Activated CD4-positive, alpha-beta T cell treated with anti-CD3 and anti-CD28 coated beads, Interleukin-2, amount 50 U/mL, for 4 hours (primary cell): ENCODE results near the gene GTPBP3.

Experiments
- DNase-seq, 2 experiments: peaks; one replicate each; pipeline ENCODE4 v3.0.0-alpha.2; 2020

Gene GTPBP3

DNA sequence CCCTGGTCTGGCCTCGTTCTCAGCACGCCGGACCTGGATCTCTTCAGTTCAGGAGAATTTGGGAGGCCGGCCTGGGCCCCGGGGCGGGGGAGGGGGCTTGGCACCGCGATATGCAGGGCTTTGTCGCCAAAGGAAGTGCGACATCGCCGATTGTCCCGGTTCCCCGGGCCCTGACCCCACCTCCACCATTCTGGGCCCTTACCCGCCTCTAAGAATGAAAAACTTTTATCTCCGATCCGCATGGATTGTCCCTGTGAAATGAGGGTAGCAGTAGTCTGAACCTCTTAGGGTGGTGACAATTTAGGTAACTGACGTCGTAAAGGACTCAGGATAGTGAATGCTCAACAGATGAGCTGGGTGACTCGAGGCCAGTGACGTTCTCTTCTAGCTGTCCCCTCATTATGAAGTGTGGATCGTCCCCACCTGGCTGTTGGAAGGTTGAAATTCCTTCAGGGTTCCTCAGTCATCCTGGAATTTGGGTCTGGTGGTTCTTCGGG is 27.3 kb upstream of the GTPBP3 start:
- DNase-seq: no peak

DNA sequence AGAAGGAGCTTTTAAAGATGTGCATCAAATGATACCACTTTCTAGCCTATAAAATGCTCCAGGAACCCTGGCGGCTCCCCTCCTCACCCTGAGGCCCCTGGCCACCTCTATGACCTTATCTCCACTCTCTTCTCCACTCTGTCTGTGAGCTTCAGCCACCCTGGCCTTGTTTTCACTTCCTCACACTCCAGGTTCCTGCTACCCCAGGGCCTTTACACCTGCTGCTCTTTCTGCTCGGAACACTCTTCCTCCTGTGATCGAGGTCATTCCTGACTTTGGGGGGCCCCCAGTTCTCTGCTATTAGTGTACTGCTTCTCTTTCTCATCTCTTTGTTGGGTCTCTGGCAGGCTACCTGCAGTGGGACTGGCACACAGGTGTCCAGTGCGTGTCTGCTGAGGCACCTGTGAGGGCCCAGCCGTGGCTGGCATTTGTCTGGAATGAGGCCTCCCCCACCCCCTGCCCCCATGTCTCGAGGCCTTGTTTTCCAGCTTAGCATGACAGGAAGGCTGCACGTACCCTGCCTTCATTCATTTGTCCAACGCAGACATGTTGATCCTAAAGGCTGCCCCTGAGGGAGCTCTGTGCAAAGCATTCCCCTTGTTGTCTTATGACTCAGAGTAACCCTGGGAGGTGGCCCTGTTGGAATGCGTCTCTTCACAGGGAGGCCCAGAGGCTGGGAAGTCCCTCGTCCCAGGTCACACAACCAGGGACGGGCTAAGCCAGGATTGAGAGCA is 25.7 kb upstream of the GTPBP3 start:
- DNase-seq: no peak

DNA sequence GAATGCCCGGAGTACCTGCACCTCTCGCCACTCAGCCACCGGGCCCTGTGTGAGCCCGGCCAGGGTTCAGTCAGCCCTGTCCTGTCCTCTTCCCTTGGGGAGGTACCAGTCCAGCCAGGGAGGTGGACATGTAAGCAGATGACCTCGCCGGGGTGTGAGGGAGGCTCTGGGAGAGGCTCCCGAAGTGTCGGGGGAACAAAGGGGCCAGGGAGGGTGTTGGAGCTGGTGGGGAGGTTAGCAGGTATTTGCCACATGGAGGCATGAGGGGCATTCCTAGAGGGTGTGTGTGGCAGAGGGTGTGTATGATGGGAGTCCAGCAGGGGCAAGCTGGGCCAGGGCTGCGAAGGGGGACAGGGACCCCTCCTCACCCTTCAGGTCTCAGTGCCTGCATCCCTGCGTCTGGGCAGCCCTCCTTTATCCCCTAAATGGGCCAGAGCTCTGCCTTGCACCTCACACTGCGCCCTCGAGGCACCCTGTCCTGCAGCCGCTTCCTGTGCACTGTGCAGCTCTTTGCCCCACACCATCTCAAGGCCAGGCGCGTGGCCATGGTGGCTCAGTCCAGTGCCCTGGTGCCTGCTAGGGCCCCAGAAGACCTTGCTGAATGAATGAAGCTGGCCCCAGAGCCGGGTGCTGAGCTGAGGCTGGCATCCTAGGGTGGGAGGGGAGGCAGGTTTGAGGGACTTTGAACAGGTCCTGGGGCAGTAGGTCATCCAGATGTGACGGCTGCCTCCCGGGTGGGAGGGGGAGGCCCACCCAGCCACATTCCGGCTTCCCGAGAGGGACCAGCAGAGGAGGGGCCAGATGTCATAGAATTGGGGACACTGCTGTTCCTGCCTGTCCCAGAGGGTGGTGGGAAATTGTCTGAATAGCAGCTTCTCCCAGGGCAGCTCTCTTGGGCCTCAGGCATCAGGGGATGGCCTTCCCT is 24.9 kb upstream of the GTPBP3 start:
- DNase-seq: no peak

DNA sequence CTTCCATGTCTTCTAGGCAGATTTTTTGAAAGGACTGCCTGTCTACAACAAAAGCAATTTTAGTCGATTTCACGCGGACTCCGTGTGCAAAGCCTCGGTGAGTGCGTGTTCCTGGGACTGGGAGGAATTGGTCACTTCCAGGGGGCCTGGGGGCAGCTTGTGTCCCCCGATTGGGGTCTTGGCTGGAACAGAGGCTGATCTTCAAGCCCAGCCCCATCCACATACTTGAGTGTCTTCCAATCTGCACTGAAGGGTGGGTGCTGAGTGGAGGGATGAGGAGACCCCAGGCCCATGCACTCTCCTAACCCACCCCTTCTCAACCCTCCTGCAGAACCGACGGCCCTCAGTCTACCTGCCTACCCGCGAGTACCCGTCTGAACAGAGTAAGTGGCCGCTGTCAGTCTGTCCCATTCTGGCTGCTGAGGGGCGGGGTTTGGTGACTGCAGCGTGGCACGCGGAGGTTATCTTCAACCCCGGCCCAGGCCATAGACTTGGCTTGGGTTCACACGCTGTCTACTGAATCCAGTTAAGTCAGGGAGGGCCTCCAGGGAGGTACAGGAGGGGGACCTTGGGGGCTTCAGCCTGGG is 23.3 kb upstream of the GTPBP3 start:
- no peak for DNase-seq

DNA sequence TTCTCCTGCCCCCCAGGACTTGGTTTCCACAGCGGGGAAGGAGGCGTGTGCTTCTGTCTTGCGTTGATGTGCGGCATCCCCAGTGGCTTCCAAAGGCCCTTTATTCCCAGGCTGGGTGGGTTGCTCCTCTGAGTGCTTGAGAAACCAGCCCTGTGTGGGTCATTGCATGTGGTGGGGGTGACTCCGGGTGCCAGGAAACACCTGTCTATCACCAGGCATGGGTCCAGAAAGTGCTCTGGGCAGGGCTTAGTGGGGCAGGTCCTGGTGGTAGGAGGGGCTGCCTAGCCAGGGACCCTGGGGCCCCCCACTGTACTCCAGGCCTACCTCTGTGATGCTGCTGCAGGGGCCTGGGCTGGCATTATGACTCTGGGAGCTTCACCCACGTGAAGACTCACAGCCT is 18.4 kb upstream of the GTPBP3 start:
- no peak for DNase-seq

DNA sequence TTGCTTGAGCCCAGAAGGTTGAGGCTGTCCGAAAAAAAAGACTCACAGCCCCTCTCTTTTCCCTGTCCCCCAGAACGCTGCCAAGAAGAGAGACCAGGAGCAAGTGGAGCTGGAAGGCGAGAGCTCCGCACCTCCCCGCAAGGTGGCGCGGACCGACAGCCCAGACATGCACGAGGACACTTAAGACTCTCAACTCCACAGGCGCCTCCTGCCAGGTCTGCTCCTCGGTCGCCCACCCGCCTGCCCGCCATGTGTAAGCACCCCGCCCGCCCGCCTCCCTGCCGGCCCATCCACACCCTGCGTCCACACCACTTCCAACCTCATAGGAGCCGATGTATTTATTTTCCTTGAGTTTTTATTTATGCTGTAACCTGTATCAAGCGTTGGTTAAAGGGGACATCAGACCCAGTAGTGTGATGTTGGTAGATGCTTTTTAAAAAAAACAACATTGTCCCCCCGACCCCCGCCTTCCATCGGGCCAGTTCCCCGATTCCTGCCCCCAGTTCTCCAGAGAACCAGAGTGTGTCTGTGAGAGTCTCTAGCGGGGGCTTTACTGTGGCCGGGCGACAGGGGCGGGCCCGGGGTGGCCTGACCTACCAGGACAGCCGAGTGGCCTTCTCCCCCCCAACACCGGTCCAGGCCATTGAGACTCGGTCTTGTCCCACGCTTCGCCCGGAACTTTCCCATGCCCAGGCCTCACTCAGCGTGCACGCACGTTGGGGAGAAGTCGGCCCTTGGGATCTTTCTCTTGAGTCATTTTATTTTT is 17.7 kb upstream of the GTPBP3 start:
- DNase-seq: no peak

GRCh38 chr19:17320435-17320834 is 16.9 kb upstream of the GTPBP3 start:
- DNase-seq: no peak

DNA sequence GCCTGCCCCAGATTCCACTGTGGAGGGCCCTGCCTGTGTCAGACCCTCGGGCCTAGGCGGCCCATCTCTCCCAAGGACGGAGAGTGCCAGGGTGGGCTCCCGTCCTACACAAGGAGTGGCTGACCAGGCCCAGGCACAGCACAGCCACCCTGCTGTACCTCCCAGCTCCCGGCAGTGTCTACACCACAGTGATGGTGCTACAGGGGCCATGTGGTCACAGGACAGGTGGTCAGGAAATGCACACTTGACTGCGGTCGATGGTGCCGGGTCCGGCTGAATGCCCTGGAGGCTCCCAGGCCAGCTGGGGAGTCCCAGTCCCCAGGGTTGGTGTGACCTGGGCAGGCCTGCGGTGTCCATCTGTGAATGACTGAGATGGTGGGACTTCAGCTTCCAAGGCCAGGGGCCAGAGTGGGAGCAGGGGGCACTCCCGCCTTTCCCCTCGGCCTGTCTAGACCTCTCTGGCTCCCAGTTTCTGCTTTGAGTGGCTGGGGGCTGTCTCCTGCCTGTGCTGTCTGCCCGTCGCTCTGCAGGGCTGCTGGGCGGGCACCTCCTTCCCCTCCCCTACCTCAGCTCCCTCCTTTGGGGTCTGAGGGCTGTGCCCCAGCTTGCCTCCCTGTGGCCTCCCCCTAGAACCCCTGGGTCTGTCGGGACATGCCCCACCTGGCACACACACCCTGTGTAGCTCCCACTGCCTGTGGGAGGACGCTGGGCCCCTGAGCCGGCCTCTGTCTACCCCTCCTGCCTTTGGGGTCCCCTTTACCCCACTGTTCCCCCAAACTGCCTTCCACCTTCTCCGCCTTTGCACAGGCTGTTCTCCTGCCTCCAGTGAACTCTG is 15.5 kb upstream of the GTPBP3 start:
- DNase-seq: no peak

GRCh38 chr19:17322854-17323253 is 14.5 kb upstream of the GTPBP3 start:
- DNase-seq: no peak

- no peak for DNase-seq
These were observed 13.9 kb upstream of the GTPBP3 start for GRCh38 chr19:17323300-17323963.

DNA sequence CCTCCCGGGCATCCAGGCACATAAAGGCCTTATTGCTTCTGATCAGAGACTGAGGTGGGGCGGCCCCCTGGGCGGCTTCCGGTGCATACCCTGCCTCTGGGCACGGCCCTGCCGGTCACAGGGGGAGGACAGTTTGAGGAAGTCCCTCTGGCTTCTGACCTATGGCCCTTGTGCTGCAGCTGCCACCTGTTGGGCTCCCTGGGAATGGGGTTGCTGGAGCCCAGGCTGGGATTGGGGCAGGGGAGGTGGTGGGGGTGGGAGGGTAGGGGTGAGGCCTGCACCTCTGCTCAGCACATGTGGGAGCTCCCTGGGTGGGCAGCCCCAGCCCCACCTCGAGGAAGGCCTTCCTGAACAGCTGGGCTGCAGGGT is 13.4 kb upstream of the GTPBP3 start:
- no peak for DNase-seq

DNA sequence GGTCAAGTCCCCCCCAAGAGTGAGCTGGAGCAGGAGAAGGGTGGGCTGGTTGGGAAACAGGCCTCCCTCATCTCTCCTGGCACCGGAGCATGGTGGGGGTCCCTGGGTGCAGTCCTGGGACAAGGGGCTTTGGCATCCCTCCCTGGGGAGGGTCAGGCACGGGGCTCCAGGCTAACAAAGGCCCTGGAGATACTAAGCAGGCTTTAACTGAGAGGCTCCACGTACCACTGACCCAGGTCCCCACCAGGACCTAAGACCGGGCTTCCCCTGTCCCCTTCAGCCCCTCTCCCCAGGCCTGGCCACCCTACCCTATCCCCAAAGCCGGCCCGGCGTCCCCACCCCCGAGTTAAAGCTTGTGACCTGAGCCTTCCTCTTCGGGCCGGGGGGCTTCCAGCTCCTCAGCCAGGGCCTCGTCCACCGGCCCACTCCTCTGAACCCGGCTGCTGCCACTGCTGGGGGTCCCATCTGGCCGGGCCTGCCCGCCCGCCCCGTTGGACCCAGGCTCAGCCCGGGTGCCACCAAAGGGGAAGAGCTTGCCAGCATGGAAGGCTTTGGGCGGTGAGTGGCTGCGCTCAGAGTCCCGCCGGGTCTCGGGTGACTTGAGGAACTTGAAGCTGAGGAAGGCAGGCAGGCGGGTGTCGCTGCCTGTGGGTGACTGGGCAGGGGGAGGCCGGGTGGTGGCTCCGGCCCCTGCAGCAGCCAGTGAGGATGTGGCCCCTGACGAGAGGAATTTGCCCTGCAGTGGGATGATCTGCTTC is 12.8 kb upstream of the GTPBP3 start:
- no peak for DNase-seq

DNA sequence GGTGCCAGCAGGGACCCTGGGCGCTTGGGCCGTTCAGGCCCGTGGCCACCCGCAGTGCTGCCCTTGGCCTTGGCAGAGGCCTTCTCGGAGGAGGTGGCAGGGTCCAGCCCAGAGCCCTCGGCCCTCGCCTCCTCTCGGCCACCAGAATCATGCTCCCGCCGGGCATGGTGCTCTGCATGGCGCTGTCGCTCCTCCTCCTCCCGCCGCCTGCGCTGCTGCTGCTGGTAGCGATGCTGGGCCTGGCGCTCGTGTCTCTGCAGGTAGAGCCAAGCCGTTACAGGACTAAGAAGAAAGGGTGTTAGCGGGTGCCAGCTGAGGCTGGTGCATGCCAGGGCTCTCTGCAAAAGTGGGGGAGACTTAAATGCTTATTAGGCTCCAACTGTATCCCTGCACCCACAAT is 12.2 kb upstream of the GTPBP3 start:
- DNase-seq: no peak

DNA sequence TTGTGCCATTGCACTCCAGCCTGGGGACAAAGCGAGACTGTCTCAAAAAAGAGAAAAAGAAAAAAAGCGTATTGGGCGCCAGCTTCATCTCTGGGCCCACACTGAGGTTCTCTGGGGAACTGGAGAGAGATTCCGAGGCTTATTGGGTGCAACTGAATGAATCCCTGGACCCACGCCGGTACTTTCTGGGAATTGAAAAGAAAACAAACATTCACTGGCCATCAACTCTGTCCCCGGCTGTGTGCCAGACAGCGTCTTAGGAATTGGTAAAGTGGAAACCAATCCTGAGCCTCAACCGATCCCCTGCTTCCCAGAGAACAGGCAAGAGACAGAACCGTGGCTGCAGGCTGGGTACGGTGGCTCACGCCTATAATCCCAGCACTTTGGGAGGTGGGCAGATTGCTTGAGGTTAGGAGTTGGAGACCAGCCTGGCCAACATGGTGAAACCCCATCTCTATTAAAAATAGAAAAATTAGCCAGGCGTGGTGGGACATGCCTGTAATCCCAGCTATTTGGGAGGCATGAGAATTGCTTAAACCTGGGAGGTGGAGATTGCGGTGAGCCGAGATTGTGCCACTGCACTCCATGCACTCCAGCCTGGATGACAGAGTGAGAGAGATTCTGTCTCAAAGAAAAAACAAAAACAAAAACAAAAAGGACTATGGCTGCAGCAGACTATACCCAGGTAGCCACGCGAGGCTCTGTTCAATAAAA is 11.3 kb upstream of the GTPBP3 start:
- DNase-seq: no peak

- DNase-seq: no peak
These were observed 10.8 kb upstream of the GTPBP3 start for GRCh38 chr19:17326595-17326966.

DNA sequence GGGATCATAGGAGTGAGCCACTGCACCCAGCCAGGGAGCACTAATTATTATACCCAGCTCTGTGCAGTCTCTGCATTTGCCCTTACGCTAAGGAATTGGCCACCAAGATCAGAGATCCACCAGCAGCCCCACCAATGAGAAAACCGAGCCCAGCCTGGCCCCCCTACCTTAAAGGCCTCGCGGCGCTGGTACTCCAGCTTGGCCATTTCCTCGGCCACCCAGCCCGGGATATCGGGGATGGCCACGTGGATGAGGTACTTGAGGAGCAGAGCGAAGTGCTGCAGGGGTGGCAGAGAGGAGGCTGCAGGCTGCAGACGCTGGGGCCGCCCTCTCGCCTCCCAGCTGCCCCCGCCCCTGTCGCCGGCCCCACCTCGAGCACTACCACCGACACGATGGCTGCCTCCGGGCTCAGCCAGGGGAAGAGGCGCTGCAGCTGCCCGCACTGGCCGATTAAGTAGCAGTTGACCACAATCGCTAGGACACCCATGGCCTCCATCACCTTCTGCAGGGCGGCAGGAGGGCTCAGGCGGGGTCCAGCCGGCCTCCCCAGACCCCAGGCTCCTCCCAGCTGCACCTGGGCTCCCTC is 10.2 kb upstream of the GTPBP3 start:
- no peak for DNase-seq

GRCh38 chr19:17327654-17328516 is 9.5 kb upstream of the GTPBP3 start:
- DNase-seq: peak; percentile 54 to 59

DNA sequence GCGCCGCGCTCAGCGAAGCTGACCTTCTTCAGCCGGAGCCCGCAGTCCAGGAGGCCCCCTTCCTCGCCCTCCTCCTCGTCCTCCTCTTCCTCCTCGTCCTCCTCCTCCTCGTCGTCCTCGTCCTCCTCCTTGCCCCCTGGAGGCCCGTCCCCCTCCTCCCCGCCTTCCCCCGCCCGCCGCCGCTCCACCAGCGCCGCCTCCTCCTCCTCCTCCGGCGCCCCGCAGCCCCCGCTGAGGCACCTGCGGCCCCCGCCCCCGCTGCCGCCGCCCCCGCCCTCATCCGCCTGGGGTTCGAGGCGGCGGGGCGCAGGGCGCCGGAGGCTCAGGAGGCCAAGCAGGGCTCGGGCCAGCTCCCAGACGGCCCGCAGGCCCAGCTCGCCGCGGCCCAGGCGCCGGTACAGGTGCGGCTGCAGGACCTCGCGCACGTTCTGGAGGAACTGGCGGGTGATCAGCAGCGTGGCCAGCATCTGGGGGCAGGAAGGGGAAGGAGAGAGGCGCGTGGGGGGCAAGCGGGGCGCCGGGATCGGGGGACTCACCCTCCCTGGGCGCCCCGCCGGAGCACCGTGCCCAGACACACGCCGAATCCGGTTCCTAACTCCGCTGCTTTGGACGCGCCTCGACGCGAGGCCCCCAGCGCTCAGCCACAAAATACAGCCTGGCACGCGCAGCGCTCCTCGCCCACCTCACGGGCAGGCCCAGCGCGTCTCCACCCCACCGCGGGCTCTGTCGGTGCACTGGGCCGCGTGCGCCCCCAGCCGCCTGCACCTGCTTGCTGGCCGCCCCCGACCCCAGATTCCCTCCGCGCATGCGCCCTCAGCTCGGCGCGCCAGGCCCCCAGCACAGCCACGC is 8.6 kb upstream of the GTPBP3 start:
- DNase-seq: peak; percentile 41 to 47
